Nephron progenitor cell (in vitro differentiated cells): Measurements from ENCODE around the gene PKD2L1.

ENCODE experiments used
- DNase-seq: peaks from one replicate; pipeline ENCODE4 v3.0.0; 2021
- H3K27ac Mint-ChIP-seq: 2 replicates; pipeline ENCODE4 v1.8.0; 2021; ENCODE audit warnings: mild to moderate bottlenecking, moderate library complexity, mixed read lengths
- H3K27me3 Mint-ChIP-seq: 2 replicates; pipeline ENCODE4 v1.8.0; 2021; ENCODE audit warnings: mild to moderate bottlenecking, low read depth, mixed read lengths; ENCODE audit not compliant: poor library complexity
- H3K36me3 Mint-ChIP-seq: 2 replicates; pipeline ENCODE4 v1.8.0; 2021; ENCODE audit warnings: low read depth, mixed read lengths
- H3K4me1 Mint-ChIP-seq: 2 replicates; pipeline ENCODE4 v1.8.0; 2021; ENCODE audit warnings: mixed read lengths
- H3K4me3 Mint-ChIP-seq: 2 replicates; pipeline ENCODE4 v1.8.0; 2021; ENCODE audit warnings: mild to moderate bottlenecking, moderate library complexity, mixed read lengths
- H3K9me3 Mint-ChIP-seq: 2 replicates; pipeline ENCODE4 v1.8.0; 2021; ENCODE audit warnings: mild to moderate bottlenecking, moderate library complexity, mixed read lengths
- CTCF ChIP-seq: fragments of 200-600 bp; sonication (generic); IDR thresholded peaks from 2 replicates; pipeline ENCODE4 v1.5.0; 2021; ENCODE audit warnings: antibody characterized with exemption

PKD2L1 gene

GRCh38 chr10:100349672-100350071 lies 19.6 kb upstream of the PKD2L1 start:
- no peak for DNase-seq
- peak overlapping the region; percentile 98 for H3K4me3 Mint-ChIP-seq
- no peaks in the 10 kb centered on the region for H3K9me3 Mint-ChIP-seq
- H3K36me3 Mint-ChIP-seq: peaks cover 68% of the 10 kb centered on the region
- H3K4me1 Mint-ChIP-seq: peaks cover 87% of the 10 kb centered on the region
- peak overlapping the region; percentile 27 for H3K27ac Mint-ChIP-seq
- TF ChIP-seq CTCF: no peak
- H3K27me3 Mint-ChIP-seq: peaks cover 5% of the 10 kb centered on the region

- peaks cover 87% of the 10 kb centered on the region for H3K4me1 Mint-ChIP-seq
- no peak for DNase-seq
- H3K36me3 Mint-ChIP-seq: peaks cover 62% of the 10 kb centered on the region
- H3K27ac Mint-ChIP-seq: peak overlapping the region; percentile 27
- peaks cover 5% of the 10 kb centered on the region for H3K27me3 Mint-ChIP-seq
- H3K9me3 Mint-ChIP-seq: no peaks in the 10 kb centered on the region
- peak overlapping the region; percentile 98 for H3K4me3 Mint-ChIP-seq
- TF ChIP-seq CTCF: no peak
Measured at GRCh38 chr10:100349087-100349486, 19.1 kb upstream of the PKD2L1 start.

GRCh38 chr10:100348389-100348927 lies 18.4 kb upstream of the PKD2L1 start:
- H3K4me3 Mint-ChIP-seq: peak overlapping the region; percentile 98
- no peak for TF ChIP-seq CTCF
- peaks cover 56% of the 10 kb centered on the region for H3K36me3 Mint-ChIP-seq
- H3K9me3 Mint-ChIP-seq: no peaks in the 10 kb centered on the region
- H3K27me3 Mint-ChIP-seq: peaks cover 5% of the 10 kb centered on the region
- no peak for DNase-seq
- peaks cover 83% of the 10 kb centered on the region for H3K4me1 Mint-ChIP-seq
- H3K27ac Mint-ChIP-seq: peak overlapping the region; percentile 99

GRCh38 chr10:100347568-100348195 lies 17.7 kb upstream of the PKD2L1 start:
- DNase-seq: peak; percentile 28
- H3K4me1 Mint-ChIP-seq: peaks cover 79% of the 10 kb centered on the region
- no peak for TF ChIP-seq CTCF
- peak overlapping the region; percentile 99 for H3K27ac Mint-ChIP-seq
- peak overlapping the region; percentile 98 for H3K4me3 Mint-ChIP-seq
- H3K36me3 Mint-ChIP-seq: peaks cover 48% of the 10 kb centered on the region
- H3K27me3 Mint-ChIP-seq: peaks cover 5% of the 10 kb centered on the region
- H3K9me3 Mint-ChIP-seq: no peaks in the 10 kb centered on the region

GRCh38 chr10:100346765-100347567 lies 16.9 kb upstream of the PKD2L1 start, which contains the start of gene SCD:
Gene SCD, plus strand, starts transcription at chr10:100347233. Its CDS starts 272 bp downstream, at chr10:100347505.
- Mint-ChIP-seq H3K27ac (peak within 1 kb of the TSS; percentile 99), H3K36me3 (peaks cover 41% of the 10 kb centered on the region), H3K27me3 (peaks cover 5% of the 10 kb centered on the region), H3K4me3 (peak within 1 kb of the TSS; percentile 98), H3K9me3 (no peaks in the 10 kb centered on the region), H3K4me1 (peaks cover 79% of the 10 kb centered on the region)
- no peak for TF ChIP-seq CTCF
- peak; percentile 88 for DNase-seq
